Keratinocyte (primary cell): ENCODE data around the gene MOGAT1. TPM values are rescaled to one million over a fixed set of nuclear protein-coding genes. Genes with fewer than 3 reads are reported as not detected.
"Not testable (repeated sequence)": the region's sequence is repeated elsewhere in the genome, so short reads cannot be mapped to it uniquely, and the experiment has no call there.

Experiments used
- DNase-seq: peaks from one replicate; pipeline ENCODE4 v3.0.0-alpha.2; 2011; ENCODE audit warnings: low read depth, missing footprints, low spot score
- FAIRE-seq: peaks from 2 replicates; lab custom pipeline; 2011; peaks lifted over from hg19 to GRCh38; lab: Jason Lieb, UNC
- H2AFZ ChIP-seq: 2 replicates; pipeline ENCODE4 v1.6.0; 2012; ENCODE audit warnings: low read length, control low read depth, inconsistent platforms; ENCODE audit not compliant: control insufficient read depth
- H3K27ac ChIP-seq: 2 replicates; pipeline ENCODE4 v1.5.1; 2011; ENCODE audit warnings: low read length; ENCODE audit not compliant: control insufficient read depth, insufficient read depth
- H3K27me3 ChIP-seq: 3 replicates; pipeline ENCODE4 v1.6.0; 2011; ENCODE audit warnings: low read length; ENCODE audit not compliant: control insufficient read depth, insufficient read depth; ENCODE audit errors: extremely low read depth
- H3K36me3 ChIP-seq, 2 experiments: 2 replicates in 1 of 2; 3 replicates in 1 of 2; pipeline ENCODE4 v1.5.1; 2011; ENCODE audit warnings: low read length in 2 of 2, mild to moderate bottlenecking in 1 of 2; ENCODE audit not compliant: control insufficient read depth in 2 of 2, insufficient read depth in 2 of 2; ENCODE audit errors: extremely low read depth in 1 of 2
- H3K4me1 ChIP-seq: 3 replicates; pipeline ENCODE4 v1.5.1; 2011; ENCODE audit warnings: low read length; ENCODE audit not compliant: control insufficient read depth, insufficient read depth; ENCODE audit errors: extremely low read depth
- H3K4me2 ChIP-seq: 3 replicates; pipeline ENCODE4 v1.6.0; 2011; ENCODE audit warnings: low read depth, low read length; ENCODE audit not compliant: control insufficient read depth, insufficient read depth; ENCODE audit errors: extremely low read depth
- H3K4me3 ChIP-seq, 3 experiments: fragments of 200-600 bp in 1 of 3; sonication (generic) in 1 of 3; 2 replicates in 2 of 3; 3 replicates in 1 of 3; pipeline ENCODE4 v1.5.1; 2011 to 2016; ENCODE audit warnings: low read length in 3 of 3, mild to moderate bottlenecking in 3 of 3, control low read depth in 2 of 3, inconsistent platforms in 1 of 3, low read depth in 1 of 3, mixed read lengths in 1 of 3, mixed run types in 1 of 3, moderate library complexity in 1 of 3; ENCODE audit not compliant: control insufficient read depth in 2 of 3, insufficient read depth in 2 of 3; ENCODE audit errors: extremely low read depth in 1 of 3
- H3K79me2 ChIP-seq: 2 replicates; pipeline ENCODE4 v1.6.0; 2012; ENCODE audit warnings: low read length; ENCODE audit not compliant: control insufficient read depth, insufficient read depth
- H3K9ac ChIP-seq: 3 replicates; pipeline ENCODE4 v1.6.0; 2011; ENCODE audit warnings: low read length; ENCODE audit not compliant: control insufficient read depth, insufficient read depth; ENCODE audit errors: extremely low read depth
- H3K9me1 ChIP-seq: 3 replicates; pipeline ENCODE4 v1.6.0; 2011; ENCODE audit warnings: low read length; ENCODE audit not compliant: control insufficient read depth, insufficient read depth; ENCODE audit errors: extremely low read depth
- H3K9me3 ChIP-seq: 2 replicates; pipeline ENCODE4 v1.5.1; 2012; ENCODE audit warnings: low read depth, low read length; ENCODE audit not compliant: control insufficient read depth
- H4K20me1 ChIP-seq: 3 replicates; pipeline ENCODE4 v1.6.0; 2011; ENCODE audit warnings: low read length; ENCODE audit not compliant: control insufficient read depth, insufficient read depth; ENCODE audit errors: extremely low read depth
- CTCF ChIP-seq, 3 experiments: IDR thresholded peaks in 1 of 3; conservative IDR thresholded peaks in 1 of 3; optimal IDR thresholded peaks in 1 of 3; 2 replicates in 2 of 3; 3 replicates in 1 of 3; pipeline versions ENCODE3 to v1.5.1; 2011; ENCODE audit warnings: low read length in 3 of 3, mild to moderate bottlenecking in 3 of 3, moderate library complexity in 2 of 3, control low read depth in 1 of 3, inconsistent platforms in 1 of 3; ENCODE audit not compliant: insufficient read depth in 2 of 3; ENCODE audit errors: extremely low read depth in 1 of 3
- EZH2 ChIP-seq: IDR thresholded peaks from one replicate; pipeline ENCODE4 v1.6.1; 2012; ENCODE audit warnings: inconsistent platforms, mild to moderate bottlenecking, low read length, moderate library complexity
- dilution Hi-C: fragments of 300-500 bp; cut with MboI; formaldehyde crosslinking; loops from one replicate; pipeline ENCODE4 v1.7.0; 2020; ENCODE audit warnings: low sequenced_read_pairs; ENCODE audit not compliant: extremely low pct_ligation_motif_present
- polyA plus RNA-seq, 5 experiments: library from polyadenylated mRNA; depleted of rRNA in 3 of 5; stranded (reverse) in 3 of 5; stranded (forward) in 1 of 5; unstranded in 1 of 5; fragments of >200 nt; gene quantifications; 1 replicate in 1 of 5; 2 replicates in 3 of 5; 3 replicates in 1 of 5; pipeline versions ENCODE4 v1.2.1 to v1.2.3, GENCODE V29; 2011 to 2012; ENCODE audit warnings: missing spikeins in 2 of 5, low read depth in 1 of 5, low replicate concordance in 1 of 5

The MOGAT1 gene
- polyA plus RNA-seq, 1 donor (not counting 4 experiments of a cell fraction or from before 2014, with no cell fraction given): not detected

DNA sequence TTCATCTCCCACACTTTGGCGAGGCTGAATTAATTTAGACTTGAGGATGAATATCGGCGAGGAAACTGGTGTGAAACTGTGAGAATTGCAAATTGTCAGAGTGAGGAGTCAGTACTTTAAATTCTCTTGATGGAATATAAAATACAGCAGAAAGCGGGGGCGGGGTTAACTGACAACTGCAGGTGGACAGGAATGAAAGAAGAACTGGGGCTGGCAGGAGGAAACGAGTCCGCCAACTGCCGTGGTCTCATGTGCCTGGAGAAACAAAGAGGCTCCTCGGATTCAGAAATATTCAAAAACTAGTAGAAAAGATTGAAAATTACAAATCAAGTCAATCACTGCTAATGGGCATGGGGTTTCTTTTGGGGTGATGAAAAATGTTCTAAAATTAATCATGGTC lies 44.3 kb downstream of the MOGAT1 start:
- H2AFZ ChIP-seq: no peak overlapping the region
- no peaks in the 10 kb centered on the region for H4K20me1 ChIP-seq
- DNase-seq: no peak
- TF ChIP-seq CTCF (optimal IDR thresholded peaks at IDR 0.05 in 1 of 3, IDR thresholded peaks at IDR 0.05 in 1 of 3, conservative IDR thresholded peaks at IDR 0.05 in 1 of 3; ENCODE audit: extremely low read depth in 1 of 3, insufficient read depth in 2 of 3, low read length in 3 of 3) (no peak), EZH2 (no peak)
- H3K4me1 ChIP-seq: no peaks in the 10 kb centered on the region
- H3K4me3 ChIP-seq: no peak overlapping the region
- H3K4me2 ChIP-seq: no peak overlapping the region
- no peaks in the 10 kb centered on the region for H3K9me3 ChIP-seq
- H3K79me2 ChIP-seq: no peaks in the 10 kb centered on the region
- no peaks in the 10 kb centered on the region for H3K27me3 ChIP-seq
- peak; percentile 23 for FAIRE-seq
- H3K9me1 ChIP-seq: no peaks in the 10 kb centered on the region
- no peak overlapping the region for H3K27ac ChIP-seq
- H3K36me3 ChIP-seq: no peaks in the 10 kb centered on the region
- dilution Hi-C loops: no loop called here
- H3K9ac ChIP-seq: no peak overlapping the region

DNA sequence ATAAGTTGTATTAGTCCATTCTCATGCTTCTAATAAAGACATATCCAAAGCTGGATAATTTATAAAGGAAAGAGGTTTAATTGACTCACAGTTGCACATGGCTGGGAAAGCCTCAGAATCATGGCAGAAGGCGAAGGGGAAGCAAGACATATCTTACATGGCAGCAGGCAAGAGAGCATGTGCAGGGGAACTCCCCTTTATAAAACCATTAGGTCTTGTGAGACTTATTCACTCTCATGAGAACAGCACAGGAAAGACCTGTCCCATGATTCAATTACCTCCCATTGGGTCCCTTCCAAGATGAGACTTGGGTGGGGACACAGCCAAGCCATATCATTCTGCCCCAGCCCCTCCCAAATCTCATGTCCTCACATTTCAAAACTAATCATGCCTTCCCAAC lies 48.3 kb downstream of the MOGAT1 start:
- H3K4me3 ChIP-seq, H3K9ac ChIP-seq, H3K9me3 ChIP-seq, DNase-seq, H2AFZ ChIP-seq, H3K36me3 ChIP-seq, FAIRE-seq, dilution Hi-C loops, H3K9me1 ChIP-seq, H3K4me2 ChIP-seq, H3K4me1 ChIP-seq, H3K79me2 ChIP-seq, H3K27me3 ChIP-seq, H3K27ac ChIP-seq, H4K20me1 ChIP-seq: not testable (repeated sequence)

DNA sequence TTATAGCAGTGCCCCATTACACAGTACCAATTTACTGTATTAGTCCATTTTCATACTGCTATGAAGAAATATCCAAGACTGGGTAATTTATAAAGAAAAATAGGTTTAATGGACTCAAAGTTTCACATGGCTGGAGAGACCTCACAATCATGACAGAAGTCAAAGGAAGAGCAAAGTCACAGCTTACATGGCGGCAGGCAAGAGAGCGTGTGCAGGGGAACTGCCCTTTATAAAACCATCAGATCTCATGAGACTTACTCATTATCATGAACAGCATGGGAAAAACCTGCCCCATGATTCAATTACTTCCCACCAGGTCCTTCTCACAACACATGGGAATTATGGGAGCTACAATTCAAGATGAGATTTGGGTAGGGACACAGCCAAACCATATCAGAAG lies 50.1 kb downstream of the MOGAT1 start:
- dilution Hi-C loops, H3K27ac ChIP-seq, H3K27me3 ChIP-seq, H3K4me3 ChIP-seq, DNase-seq, H3K4me1 ChIP-seq, H3K9me3 ChIP-seq, H3K4me2 ChIP-seq, H2AFZ ChIP-seq, FAIRE-seq, H3K9ac ChIP-seq, H3K79me2 ChIP-seq, H3K36me3 ChIP-seq, H3K9me1 ChIP-seq, H4K20me1 ChIP-seq: not testable (repeated sequence)
